Body of pancreas (tissue), 4 donors: ENCODE measurements around the gene SNX30.

Source experiments
- CTCF ChIP-seq, 7 experiments: fragments of 450-650 bp in 4 of 7; fragments of 200-600 bp in 3 of 7; sonication (generic) in 3 of 7; IDR thresholded peaks; one replicate each; pipeline ENCODE4 v1.5.1; 2016 to 2019; ENCODE audit warnings: antibody characterized with exemption in 7 of 7
- POLR2A ChIP-seq, 3 donors: fragments of 450-650 bp; IDR thresholded peaks; one replicate each; pipeline ENCODE4 v1.6.1; 2016; ENCODE audit warnings: antibody characterized with exemption in 3 of 3, mild to moderate bottlenecking in 2 of 3

GRCh38 chr9:112867275-112867991 lies 116.9 kb downstream of the SNX30 start:
- TF ChIP-seq CTCF (IDR thresholded peaks at IDR 0.05), result no peak
- TF ChIP-seq POLR2A (IDR thresholded peaks at IDR 0.05), result no peak
